Psoas muscle (tissue), 8 donors: Measurements from ENCODE around the gene PYGL. TPM values are rescaled to one million over a fixed set of nuclear protein-coding genes. Genes with fewer than 3 reads are reported as not detected.

Experiments
- ATAC-seq, 4 donors: fragments of 200-7000 bp; cut with Tn5 transposase; one replicate each; pipeline ENCODE4 v1.9.1; 2020; ENCODE audit warnings: moderate library complexity in 3 of 4, mild to moderate bottlenecking in 2 of 4
- DNase-seq, 2 donors: peaks; one replicate each; pipeline ENCODE4 v3.0.0-alpha.2; 2020
- H3K27ac ChIP-seq: fragments of 200-600 bp; one replicate; pipeline ENCODE4 v1.8.0; 2022
- H3K27me3 ChIP-seq, 3 donors: fragments of 200-600 bp in 1 of 3; one replicate each; pipeline versions ENCODE4 v1.6.1 to v1.8.0; 2013 to 2022; ENCODE audit warnings: low read length in 2 of 3, mild to moderate bottlenecking in 2 of 3, moderate library complexity in 1 of 3; ENCODE audit not compliant: insufficient read depth in 3 of 3
- H3K36me3 ChIP-seq, 2 donors: fragments of 200-600 bp in 1 of 2; one replicate each; pipeline versions ENCODE4 v1.6.1 to v1.8.0; 2013 to 2022; ENCODE audit warnings: low read depth in 1 of 2, mild to moderate bottlenecking in 1 of 2, moderate library complexity in 1 of 2; ENCODE audit not compliant: insufficient read depth in 1 of 2
- H3K4me1 ChIP-seq: fragments of 200-600 bp; one replicate; pipeline ENCODE4 v1.8.0; 2022
- H3K4me3 ChIP-seq: fragments of 200-600 bp; one replicate; pipeline ENCODE4 v1.8.0; 2022; ENCODE audit warnings: mild to moderate bottlenecking
- H3K9me3 ChIP-seq: fragments of 200-600 bp; one replicate; pipeline ENCODE4 v1.8.0; 2022
- WGBS, 3 donors: extraction: QIAGEN DNeasy Blood & Tissue Kit; methylation state at CpG; one replicate each; pipeline versions ENCODE4 v1.1.6 to v1.1.7; 2013; 5-methylcytosine and 5-hydroxymethylcytosine counted together
- intact Hi-C, 2 donors: fragments of 100-400 bp; cut with DNase I; formaldehyde crosslinking; loops; one replicate each; pipeline versions ENCODE4 v1.11.0 to v1.14.2; 2022
- polyA plus RNA-seq, 3 donors: library from polyadenylated mRNA; stranded (reverse); fragments of 200-250 nt; gene quantifications; one replicate each; pipeline ENCODE4 v1.2.3, GENCODE V29; 2013
- total RNA-seq, 4 donors: library from RNA; stranded (reverse); fragmentation: NEBNext Ultra II Directional in 2 of 4; extraction: Animal tissue kit (Norgen Biotek cat#: 25700) in 2 of 4; gene quantifications; one replicate each; pipeline versions ENCODE4 v1.2.1 to v1.2.4, GENCODE V29; 2021 to 2023
- TF ChIP-seq, protein P1 (sequence below): fragments of 200-600 bp; IDR thresholded peaks from one replicate; pipeline ENCODE4 v1.8.0; 2022; ENCODE audit warnings: antibody characterized with exemption
- donor health status: healthy with polysubstance abuse.
- donor health status: DM: no; HTN: no; CAD: no; lungs with moderate emphysema.
- donor health status: Bipolar disorder and iron deficiency.
- donor health status: healthy.
- donor health status: DM: yes; HTN: yes; CAD: no.
- donor health status: DM: no; HTN: no; CAD: no.
- donor health status: DM: no; HTN: no; CAD: no.
- donor health status: DM: yes; HTN: yes; CAD: no.

The PYGL gene
- total and polyA plus RNA-seq, 7 donors: 2.3 to 24.7 (median 7.6) TPM

DNA sequence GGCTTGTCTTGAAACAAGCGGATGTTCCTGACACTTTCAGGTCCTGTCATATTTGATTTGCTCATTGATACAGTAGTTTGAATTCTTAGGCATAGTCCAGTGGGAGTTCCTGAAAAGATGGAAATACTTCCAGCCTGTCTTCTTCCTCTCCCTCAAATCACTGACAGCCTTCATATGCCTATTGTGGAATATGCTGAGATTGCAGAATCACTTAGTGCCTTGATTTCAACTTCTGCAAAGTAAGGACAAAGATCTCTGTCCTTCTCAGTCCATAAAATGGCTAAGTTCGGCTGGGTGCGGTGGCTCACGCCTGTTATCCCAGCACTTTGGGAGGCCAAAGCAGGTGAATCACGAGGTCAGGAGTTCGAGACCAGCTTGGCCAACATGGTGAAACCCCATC lies 6.7 kb upstream of the PYGL start:
- H3K27me3 ChIP-seq: no peaks in the 10 kb centered on the region
- H3K27ac ChIP-seq: no peak overlapping the region
- DNase-seq (no peak), ATAC-seq (no peak)
- peaks cover 8% of the 10 kb centered on the region for H3K4me1 ChIP-seq
- H3K4me3 ChIP-seq: no peak overlapping the region
- TF ChIP-seq, protein P1, sequence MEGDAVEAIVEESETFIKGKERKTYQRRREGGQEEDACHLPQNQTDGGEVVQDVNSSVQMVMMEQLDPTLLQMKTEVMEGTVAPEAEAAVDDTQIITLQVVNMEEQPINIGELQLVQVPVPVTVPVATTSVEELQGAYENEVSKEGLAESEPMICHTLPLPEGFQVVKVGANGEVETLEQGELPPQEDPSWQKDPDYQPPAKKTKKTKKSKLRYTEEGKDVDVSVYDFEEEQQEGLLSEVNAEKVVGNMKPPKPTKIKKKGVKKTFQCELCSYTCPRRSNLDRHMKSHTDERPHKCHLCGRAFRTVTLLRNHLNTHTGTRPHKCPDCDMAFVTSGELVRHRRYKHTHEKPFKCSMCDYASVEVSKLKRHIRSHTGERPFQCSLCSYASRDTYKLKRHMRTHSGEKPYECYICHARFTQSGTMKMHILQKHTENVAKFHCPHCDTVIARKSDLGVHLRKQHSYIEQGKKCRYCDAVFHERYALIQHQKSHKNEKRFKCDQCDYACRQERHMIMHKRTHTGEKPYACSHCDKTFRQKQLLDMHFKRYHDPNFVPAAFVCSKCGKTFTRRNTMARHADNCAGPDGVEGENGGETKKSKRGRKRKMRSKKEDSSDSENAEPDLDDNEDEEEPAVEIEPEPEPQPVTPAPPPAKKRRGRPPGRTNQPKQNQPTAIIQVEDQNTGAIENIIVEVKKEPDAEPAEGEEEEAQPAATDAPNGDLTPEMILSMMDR: no peak
- no peaks in the 10 kb centered on the region for H3K36me3 ChIP-seq
- intact Hi-C loops: loop anchor here in 1 of 2 donors (5.0 to 10.0 kb wide), 2 partner anchors 144 to 271 kb away; partner anchors contain the start of gene TRIM9
- 95 to 100% (median 97%) methylated on average over 6 of the region's 6 CpGs for WGBS, 3 donors
- no peaks in the 10 kb centered on the region for H3K9me3 ChIP-seq

DNA sequence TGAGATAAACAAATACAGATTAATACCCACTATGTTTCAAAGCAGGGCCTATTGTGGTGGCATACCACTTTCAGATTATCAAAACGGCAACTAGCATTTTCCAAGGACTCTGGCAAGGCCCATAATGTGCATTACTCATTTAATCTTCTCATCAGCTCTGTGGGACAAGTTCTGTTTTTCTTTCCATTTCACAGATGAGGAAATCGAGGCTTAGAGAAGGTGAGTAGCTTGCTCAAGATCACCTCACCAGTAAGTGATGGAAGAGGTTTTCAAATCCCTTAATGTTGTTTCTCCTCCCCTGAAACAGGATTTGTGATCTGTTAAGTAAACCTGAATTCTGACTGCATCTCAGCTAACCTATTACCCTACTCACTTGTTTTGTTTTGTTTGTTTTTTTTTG lies 3.9 kb upstream of the PYGL start:
- DNase-seq: no peak
- Histone ChIP-seq H3K9me3 (no peaks in the 10 kb centered on the region), H3K4me1 (no peaks in the 10 kb centered on the region), H3K4me3 (no peak overlapping the region), H3K36me3 (no peaks in the 10 kb centered on the region), H3K27ac (no peak overlapping the region), H3K27me3 (peaks cover 0 to 1% (median 0%) of the 10 kb centered on the region in 3 donors)
- TF ChIP-seq, protein P1: no peak
- no peak for ATAC-seq
- 62 to 97% (median 85%) methylated on average over 2 of the region's 2 CpGs for WGBS, 3 donors
- intact Hi-C loops: no loop called here

DNA sequence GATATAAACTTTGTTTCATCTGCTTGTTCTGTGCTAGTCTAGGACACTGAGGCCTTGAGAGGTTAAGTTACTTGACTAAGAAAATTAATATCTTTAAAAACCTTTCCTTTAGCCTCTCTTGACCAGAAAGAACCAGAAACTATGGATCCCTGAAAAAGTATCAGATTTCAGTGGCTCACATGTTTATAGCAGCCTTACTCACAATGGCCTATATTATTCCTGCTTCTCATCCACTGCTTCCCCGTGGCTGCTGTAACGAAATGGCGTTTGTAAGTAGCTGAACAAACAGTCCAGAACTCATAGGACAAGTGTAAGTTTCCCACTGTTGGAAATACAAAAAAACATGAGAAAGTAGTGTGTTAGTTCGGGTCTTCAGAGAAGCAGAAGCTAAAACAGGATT lies 3.2 kb upstream of the PYGL start:
- TF ChIP-seq, protein P1: no peak
- Histone ChIP-seq H3K36me3 (no peaks in the 10 kb centered on the region), H3K27ac (no peak overlapping the region), H3K27me3 (peaks cover 0 to 2% (median 0%) of the 10 kb centered on the region in 3 donors), H3K4me3 (no peak overlapping the region), H3K9me3 (no peaks in the 10 kb centered on the region), H3K4me1 (no peaks in the 10 kb centered on the region)
- ATAC-seq (no peak), DNase-seq (no peak)
- 56 to 61% (median 58%) methylated on average over 4 of the region's 4 CpGs for WGBS, 3 donors
- intact Hi-C loops: no loop called here

DNA sequence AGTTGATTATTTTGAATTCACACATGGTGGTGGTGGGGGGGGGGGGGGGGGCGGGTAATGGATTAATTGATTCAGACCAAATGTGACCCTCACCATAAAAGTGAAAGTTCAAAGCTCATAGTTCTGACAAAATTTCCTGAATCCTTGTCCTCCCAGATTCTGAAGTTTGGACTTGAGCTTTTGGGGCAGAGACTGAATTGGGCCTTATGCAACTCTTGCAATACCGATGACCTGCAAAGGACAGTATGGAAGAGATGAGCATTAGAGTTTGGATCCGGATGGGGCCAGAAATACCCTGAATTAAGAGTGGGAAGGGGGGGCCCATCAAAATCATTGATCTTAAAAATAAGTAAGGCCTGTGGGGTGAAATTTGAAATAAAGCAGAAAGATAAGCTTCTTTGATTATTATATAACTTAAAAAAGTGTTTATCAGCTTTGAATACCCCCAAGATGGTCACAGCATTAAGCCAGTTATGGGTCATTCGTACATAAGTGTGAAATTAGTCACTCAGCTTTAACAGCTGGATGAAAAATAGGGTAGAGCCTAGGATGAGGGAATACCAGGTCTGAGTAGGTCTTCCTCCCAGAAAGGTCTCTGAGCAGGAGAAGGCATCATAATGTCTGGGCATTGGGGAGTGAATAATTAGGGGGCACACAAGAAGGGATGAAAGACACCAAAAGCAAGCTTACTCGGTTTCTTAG lies 2.1 kb upstream of the PYGL start:
- no peaks in the 10 kb centered on the region for H3K36me3 ChIP-seq
- ATAC-seq (no peak), DNase-seq (no peak)
- H3K27ac ChIP-seq: no peak overlapping the region
- H3K4me3 ChIP-seq: no peak overlapping the region
- no peaks in the 10 kb centered on the region for H3K4me1 ChIP-seq
- intact Hi-C loops: no loop called here
- no peaks in the 10 kb centered on the region for H3K9me3 ChIP-seq
- peaks cover 0 to 2% (median 0%) of the 10 kb centered on the region in 3 donors for H3K27me3 ChIP-seq
- 87 to 94% (median 94%) methylated on average over 5 of the region's 5 CpGs for WGBS, 3 donors
- TF ChIP-seq, protein P1: no peak
